H1 (cell line): ENCODE results near the gene CERS5. TPM values are rescaled to one million over a fixed set of nuclear protein-coding genes. Genes with fewer than 3 reads are reported as not detected.

ENCODE experiments used
- CTCF ChIA-PET: fragments of 300-600 bp; sonication (Branson Sonifier 250); formaldehyde crosslinking; loops from one replicate; lab custom pipeline; 2021; ENCODE audit not compliant: partially characterized antibody; lab: Charles Lee
- POLR2A ChIA-PET: fragments of 300-600 bp; sonication (Branson Sonifier 250); formaldehyde crosslinking; loops from one replicate; lab custom pipeline; 2021; ENCODE audit warnings: inconsistent platforms; ENCODE audit not compliant: partially characterized antibody; lab: Charles Lee
- DNase-seq, 2 experiments: peaks; one replicate each; pipeline versions ENCODE4 v3.0.0 to v3.0.0-alpha.2; 2010 to 2022; ENCODE audit warnings: low spot score in 2 of 2, low read depth in 1 of 2, mixed read lengths in 1 of 2
- FAIRE-seq: peaks from 2 replicates; lab custom pipeline; 2011; peaks lifted over from hg19 to GRCh38; lab: Jason Lieb, UNC
- H2AFZ ChIP-seq: 2 replicates; pipeline ENCODE4 v1.8.1; 2012; ENCODE audit warnings: low read length, inconsistent platforms
- H2AK5ac ChIP-seq: 2 replicates; pipeline ENCODE4 v1.6.1; 2013; ENCODE audit warnings: low read depth, low read length
- H2BK120ac ChIP-seq: replicated peaks from 2 replicates; pipeline ENCODE3; 2013; ENCODE audit warnings: low read depth, low read length, inconsistent platforms
- H2BK12ac ChIP-seq: 2 replicates; pipeline ENCODE4 v1.6.1; 2013; ENCODE audit warnings: low read depth, low read length
- H2BK15ac ChIP-seq: 2 replicates; pipeline ENCODE4 v1.6.1; 2013; ENCODE audit warnings: low read length
- H2BK20ac ChIP-seq: 2 replicates; pipeline ENCODE4 v1.6.1; 2013; ENCODE audit warnings: low read length
- H2BK5ac ChIP-seq: 2 replicates; pipeline ENCODE4 v1.6.1; 2013; ENCODE audit warnings: low read depth, low read length
- H3K14ac ChIP-seq: 2 replicates; pipeline ENCODE4 v1.6.1; 2013; ENCODE audit warnings: inconsistent platforms; ENCODE audit not compliant: insufficient read length
- H3K18ac ChIP-seq: 2 replicates; pipeline ENCODE4 v1.6.1; 2013; ENCODE audit warnings: low read length; ENCODE audit errors: extremely low read depth
- H3K23ac ChIP-seq: 2 replicates; pipeline ENCODE4 v1.6.1; 2013; ENCODE audit warnings: inconsistent platforms; ENCODE audit not compliant: insufficient read length
- H3K23me2 ChIP-seq: 2 replicates; pipeline ENCODE4 v1.6.1; 2013; ENCODE audit warnings: low read depth, low read length
- H3K27ac ChIP-seq: 2 replicates; pipeline ENCODE4 v1.6.1; 2011; ENCODE audit warnings: low read depth, low read length, inconsistent platforms
- H3K27me3 ChIP-seq, 4 experiments: replicated peaks in 1 of 4; 1 replicate in 1 of 4; 2 replicates in 3 of 4; pipeline versions ENCODE4 v1.6.1 to v1.8.1; 2011 to 2013; ENCODE audit warnings: low read length in 3 of 4, mild to moderate bottlenecking in 3 of 4, inconsistent platforms in 2 of 4, mixed read lengths in 2 of 4, moderate library complexity in 1 of 4; ENCODE audit not compliant: control insufficient read depth in 3 of 4, insufficient read depth in 3 of 4; ENCODE audit errors: extremely low read depth in 1 of 4
- H3K36me3 ChIP-seq, 4 experiments: 2 replicates each; pipeline versions ENCODE4 v1.6.1 to v1.8.1; 2011 to 2013; ENCODE audit warnings: mild to moderate bottlenecking in 4 of 4, low read length in 3 of 4, moderate library complexity in 2 of 4, control low read depth in 1 of 4, inconsistent platforms in 1 of 4; ENCODE audit not compliant: insufficient read depth in 4 of 4, control insufficient read depth in 2 of 4
- H3K4ac ChIP-seq: replicated peaks from 2 replicates; pipeline ENCODE3; 2013; ENCODE audit warnings: low read length, low read depth, mixed read lengths, inconsistent platforms; ENCODE audit not compliant: insufficient read length
- H3K4me1 ChIP-seq, 4 experiments: replicated peaks in 1 of 4; 1 replicate in 1 of 4; 2 replicates in 3 of 4; pipeline versions ENCODE4 v1.6.1 to v1.8.1; 2011 to 2013; ENCODE audit warnings: low read length in 3 of 4, inconsistent platforms in 2 of 4, mixed read lengths in 1 of 4; ENCODE audit not compliant: insufficient read depth in 4 of 4, control insufficient read depth in 3 of 4
- H3K4me2 ChIP-seq, 2 experiments: 2 replicates each; pipeline versions ENCODE4 v1.6.1 to v1.8.1; 2011 to 2013; ENCODE audit warnings: low read depth in 2 of 2, low read length in 2 of 2, control low read depth in 1 of 2, inconsistent platforms in 1 of 2, mild to moderate bottlenecking in 1 of 2; ENCODE audit not compliant: insufficient read depth in 1 of 2
- H3K4me3 ChIP-seq, 4 experiments: fragments of 200-600, 300-600 bp in 1 of 4; sonication (generic), shearing (Covaris generic), sonication (Bioruptor Twin) in 1 of 4; 2 replicates each; pipeline versions ENCODE4 v1.5.1 to v1.8.1; 2011 to 2016; ENCODE audit warnings: low read length in 4 of 4, low read depth in 3 of 4, control low read depth in 2 of 4, inconsistent platforms in 2 of 4, mild to moderate bottlenecking in 2 of 4, mixed read lengths in 1 of 4, moderate library complexity in 1 of 4; ENCODE audit not compliant: insufficient read depth in 2 of 4; ENCODE audit errors: extremely low read depth in 1 of 4
- H3K56ac ChIP-seq: replicated peaks from 2 replicates; pipeline ENCODE3; 2013; ENCODE audit warnings: low read depth, mild to moderate bottlenecking, mixed read lengths, low read length, inconsistent platforms; ENCODE audit not compliant: insufficient read length
- H3K79me1 ChIP-seq: 2 replicates; pipeline ENCODE4 v1.6.1; 2013; ENCODE audit warnings: low read depth, low read length, control low read depth
- H3K79me2 ChIP-seq, 2 experiments: 2 replicates each; pipeline versions ENCODE4 v1.6.1 to v1.8.1; 2012 to 2013; ENCODE audit warnings: low read length in 2 of 2, mild to moderate bottlenecking in 2 of 2, inconsistent platforms in 1 of 2; ENCODE audit not compliant: insufficient read depth in 2 of 2, control insufficient read depth in 1 of 2
- H3K9ac ChIP-seq, 4 experiments: replicated peaks in 1 of 4; 1 replicate in 1 of 4; 2 replicates in 3 of 4; pipeline versions ENCODE4 v1.6.1 to v1.8.1; 2011 to 2013; ENCODE audit warnings: low read depth in 3 of 4, low read length in 3 of 4, control low read depth in 2 of 4, mild to moderate bottlenecking in 2 of 4, moderate library complexity in 2 of 4, inconsistent platforms in 1 of 4; ENCODE audit errors: extremely low read depth in 1 of 4
- H3K9me3 ChIP-seq, 2 experiments: 2 replicates each; pipeline versions ENCODE4 v1.6.1 to v1.8.1; 2012 to 2013; ENCODE audit warnings: mild to moderate bottlenecking in 2 of 2, moderate library complexity in 2 of 2, control low read depth in 1 of 2, inconsistent platforms in 1 of 2, low read depth in 1 of 2, low read length in 1 of 2, mixed read lengths in 1 of 2; ENCODE audit not compliant: insufficient read depth in 2 of 2
- H4K20me1 ChIP-seq, 2 experiments: replicated peaks in 1 of 2; 2 replicates each; pipeline versions ENCODE3 to v1.8.1; 2011 to 2013; ENCODE audit warnings: inconsistent platforms in 2 of 2, low read length in 2 of 2, mild to moderate bottlenecking in 1 of 2; ENCODE audit not compliant: insufficient read depth in 2 of 2, control insufficient read depth in 1 of 2
- H4K5ac ChIP-seq: 2 replicates; pipeline ENCODE4 v1.6.1; 2013; ENCODE audit warnings: low read length, low read depth, mixed read lengths, inconsistent platforms; ENCODE audit not compliant: insufficient read length
- H4K8ac ChIP-seq: 2 replicates; pipeline ENCODE4 v1.8.0; 2013; ENCODE audit warnings: mild to moderate bottlenecking, moderate library complexity, low read length, inconsistent platforms; ENCODE audit not compliant: insufficient read depth; ENCODE audit errors: extremely low read depth
- H4K91ac ChIP-seq: replicated peaks from 2 replicates; pipeline ENCODE3; 2013; ENCODE audit warnings: low read length, mixed read lengths, inconsistent platforms; ENCODE audit not compliant: insufficient read length
- GABPA ChIP-seq: IDR thresholded peaks from 2 replicates; pipeline ENCODE4 v1.6.1; 2011; ENCODE audit warnings: mild to moderate bottlenecking, low read length, moderate library complexity, borderline replicate concordance; ENCODE audit not compliant: insufficient read depth
- KDM4A ChIP-seq: IDR thresholded peaks from one replicate; pipeline ENCODE4 v1.7.1; 2012; ENCODE audit warnings: low read depth, mild to moderate bottlenecking, moderate library complexity, low read length, inconsistent platforms; ENCODE audit not compliant: severe bottlenecking
- PHF8 ChIP-seq: fragments of 200-600 bp; sonication (generic); conservative IDR thresholded peaks from 2 replicates; pipeline ENCODE4 v1.7.1; 2012; ENCODE audit warnings: low read depth, mild to moderate bottlenecking, inconsistent platforms, low read length, moderate library complexity
- POLR2A ChIP-seq, 2 experiments: IDR thresholded peaks; 1 replicate in 1 of 2; 2 replicates in 1 of 2; pipeline ENCODE4 v1.6.1; 2011; ENCODE audit warnings: low read depth in 2 of 2, low read length in 2 of 2, mild to moderate bottlenecking in 2 of 2; ENCODE audit errors: control extremely low read depth in 1 of 2
- SAP30 ChIP-seq: fragments of 300-600 bp; sonication (generic); IDR thresholded peaks from 2 replicates; pipeline ENCODE4 v1.7.1; 2012; ENCODE audit warnings: low read length, moderate library complexity, mild to moderate bottlenecking, inconsistent platforms; ENCODE audit not compliant: insufficient read depth, insufficient replicate concordance
- SP2 ChIP-seq: IDR thresholded peaks from 2 replicates; pipeline ENCODE4 v1.6.1; 2012; ENCODE audit warnings: mild to moderate bottlenecking, low read length, inconsistent platforms
- SP4 ChIP-seq: IDR thresholded peaks from 2 replicates; pipeline ENCODE4 v1.6.1; 2012; ENCODE audit warnings: low read length, inconsistent platforms
- SUZ12 ChIP-seq: fragments of 200-600 bp; sonication (generic); IDR thresholded peaks from 2 replicates; pipeline ENCODE4 v1.6.1; 2012; ENCODE audit warnings: mild to moderate bottlenecking, inconsistent platforms, low read length, moderate library complexity, mixed read lengths
- TBP ChIP-seq: IDR thresholded peaks from 2 replicates; pipeline ENCODE4 v1.6.1; 2011; ENCODE audit warnings: low read depth, low read length, improper control_type of control experiment
- YY1 ChIP-seq: IDR thresholded peaks from 2 replicates; pipeline ENCODE4 v1.6.1; 2011; ENCODE audit warnings: low read depth, mild to moderate bottlenecking, low read length
- WGBS, 2 experiments: shearing (Covaris generic) in 1 of 2; methylation state at CpG; one replicate each; pipeline versions ENCODE4 v1.1.6 to v1.1.7; 2013 to 2015; ENCODE audit warnings: low lambda C conversion rate in 2 of 2, mixed read lengths in 2 of 2, inconsistent platforms in 1 of 2, low coverage in 1 of 2, missing lambda C conversion rate in 1 of 2; ENCODE audit not compliant: insufficient replicate concordance in 2 of 2, insufficient coverage in 1 of 2, insufficient read length in 1 of 2; ENCODE audit errors: extremely low coverage in 1 of 2, missing lambda C conversion rate in 1 of 2; 5-methylcytosine and 5-hydroxymethylcytosine counted together
- polyA plus RNA-seq, 7 experiments: library from polyadenylated mRNA; depleted of rRNA in 3 of 7; stranded (reverse) in 5 of 7; unstranded in 2 of 7; fragments of >200 nt in 5 of 7; fragments of 200-250 nt in 2 of 7; gene quantifications; 1 replicate in 5 of 7; 2 replicates in 1 of 7; 4 replicates in 1 of 7; pipeline versions ENCODE4 v1.2.1 to v1.2.3, GENCODE V29; 2011 to 2013; ENCODE audit warnings: missing spikeins in 2 of 7, mixed read lengths in 2 of 7
- total RNA-seq: library from RNA; stranded (reverse); fragmentation: NEBNext Ultra II Directional; extraction: Animal tissue kit (Norgen Biotek cat#: 25700); gene quantifications from 2 replicates; pipeline ENCODE4 v1.2.1, GENCODE V29; 2021
- TF ChIP-seq, protein P1 (sequence below): IDR thresholded peaks from 2 replicates; pipeline ENCODE4 v1.6.1; 2012; ENCODE audit warnings: low read length, inconsistent platforms

CERS5 gene
- total and polyA plus RNA-seq, 2 of the 8 experiments (the other 6 are each of a cell fraction or from before 2014, with no cell fraction given), result 69.2 to 119 TPM

DNA sequence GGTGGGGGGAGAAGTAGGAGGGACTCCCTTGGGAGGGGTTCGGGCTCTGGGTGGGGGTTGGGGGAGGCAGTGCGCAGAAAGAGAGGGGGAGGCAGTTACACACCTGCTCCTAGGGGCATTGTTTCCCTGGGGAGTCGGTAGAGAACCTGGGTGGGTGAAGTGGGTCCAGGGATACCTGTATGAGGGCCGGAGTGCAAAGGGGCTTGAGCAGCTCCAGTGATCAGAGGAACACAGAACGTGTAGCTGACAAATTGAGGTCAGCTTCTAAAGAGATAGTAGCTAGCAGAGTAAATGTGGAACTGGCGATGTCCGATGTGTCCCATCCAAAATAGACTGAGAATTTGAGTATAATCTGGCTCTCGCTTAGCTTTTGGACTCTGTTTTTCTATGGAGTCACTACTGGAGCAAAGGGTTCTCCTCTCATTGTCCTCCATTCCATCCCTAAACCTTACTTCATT, 81.5 kb downstream of the CERS5 start:
- WGBS, 2 experiments, result 27% methylated on average over 6 of the region's 8 CpGs; no CpG with 5 or more reads in 1 of the 2 experiments
- FAIRE-seq, result no peak
- H4K5ac ChIP-seq, result no peak overlapping the region
- no peak for TF ChIP-seq SP2
- TF ChIP-seq PHF8, result no peak
- no peak for TF ChIP-seq GABPA
- no peak for TF ChIP-seq POLR2A (IDR thresholded peaks at IDR 0.05; ENCODE audit: control extremely low read depth in 1 of 2, low read depth in 2 of 2, low read length in 2 of 2)
- no peak for TF ChIP-seq SP4
- TF ChIP-seq SUZ12, result no peak
- no peak for TF ChIP-seq YY1
- TF ChIP-seq, protein P1, sequence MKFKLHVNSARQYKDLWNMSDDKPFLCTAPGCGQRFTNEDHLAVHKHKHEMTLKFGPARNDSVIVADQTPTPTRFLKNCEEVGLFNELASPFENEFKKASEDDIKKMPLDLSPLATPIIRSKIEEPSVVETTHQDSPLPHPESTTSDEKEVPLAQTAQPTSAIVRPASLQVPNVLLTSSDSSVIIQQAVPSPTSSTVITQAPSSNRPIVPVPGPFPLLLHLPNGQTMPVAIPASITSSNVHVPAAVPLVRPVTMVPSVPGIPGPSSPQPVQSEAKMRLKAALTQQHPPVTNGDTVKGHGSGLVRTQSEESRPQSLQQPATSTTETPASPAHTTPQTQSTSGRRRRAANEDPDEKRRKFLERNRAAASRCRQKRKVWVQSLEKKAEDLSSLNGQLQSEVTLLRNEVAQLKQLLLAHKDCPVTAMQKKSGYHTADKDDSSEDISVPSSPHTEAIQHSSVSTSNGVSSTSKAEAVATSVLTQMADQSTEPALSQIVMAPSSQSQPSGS, result no peak
- no peak for TF ChIP-seq KDM4A
- TF ChIP-seq SAP30, result no peak
- no peak for TF ChIP-seq TBP

More for the DNA sequence above, 81.5 kb downstream of the CERS5 start:
- Histone ChIP-seq H3K18ac (peak overlapping the region; percentile 78; the same call in 1 of the 2 replicates), H4K8ac (peak overlapping the region; percentile 99; the same call in 1 of the 2 replicates), H3K23ac (no peak overlapping the region), H3K4me1 (peaks cover 0 to 8% (median 5%) of the 10 kb centered on the region in 4 experiments; a peak in 3 of 7 replicates), H3K9me3 (no peaks in the 10 kb centered on the region), H4K20me1 (peaks cover 7 to 16% of the 10 kb centered on the region in 2 experiments), H3K36me3 (peaks cover 29 to 43% (median 41%) of the 10 kb centered on the region in 4 experiments), H3K79me2 (peaks cover 0 to 22% of the 10 kb centered on the region in 2 experiments; a peak in 3 of 4 replicates), H3K56ac (no peak overlapping the region), H3K79me1 (no peaks in the 10 kb centered on the region; the same call in 1 of the 2 replicates), H3K4me2 (peak overlapping the region; percentile 58 to 92), H2BK20ac (no peak overlapping the region), H2BK120ac (no peak overlapping the region), H4K91ac (no peak overlapping the region), H2BK12ac (no peak overlapping the region), H2BK15ac (no peak overlapping the region), H3K4ac (no peak overlapping the region), H3K14ac (no peak overlapping the region), H3K9ac (peak overlapping the region in 3 of 4 experiments; percentile 15 to 69 (median 58); a peak in 6 of 7 replicates), H3K27ac (no peak overlapping the region), H3K23me2 (peaks cover 9% of the 10 kb centered on the region), H2AFZ (no peak overlapping the region), H2BK5ac (peak overlapping the region; percentile 35; the same call in 1 of the 2 replicates), H2AK5ac (no peak overlapping the region), H3K27me3 (peaks cover 0 to 10% (median 4%) of the 10 kb centered on the region in 4 experiments; a peak in 4 of 7 replicates), H3K4me3 (peak overlapping the region; percentile 42 to 88 (median 77))
- DNase-seq, result no peak
- CTCF ChIA-PET, result interaction anchor here (1.0 to 27.3 kb wide), 12 partner anchors 9 to 133 kb away, joined by 3 to 625 read pairs (median 4); partner anchors contain the start of genes AQP5, COX14 and GPD1
- POLR2A ChIA-PET, result interaction anchor here (0.8 to 25.0 kb wide), 8 partner anchors 9 to 996 kb away, joined by 3 to 457 read pairs (median 7); partner anchors contain the start of genes CERS5, COX14 and GPD1
